ENCODE results near the gene PHLDA2. TPM values are rescaled to one million over a fixed set of nuclear protein-coding genes. Genes with fewer than 3 reads are reported as not detected.

PHLDA2 gene
- total RNA-seq, 1 experiment from 2014 or later = 26.9 TPM

DNA sequence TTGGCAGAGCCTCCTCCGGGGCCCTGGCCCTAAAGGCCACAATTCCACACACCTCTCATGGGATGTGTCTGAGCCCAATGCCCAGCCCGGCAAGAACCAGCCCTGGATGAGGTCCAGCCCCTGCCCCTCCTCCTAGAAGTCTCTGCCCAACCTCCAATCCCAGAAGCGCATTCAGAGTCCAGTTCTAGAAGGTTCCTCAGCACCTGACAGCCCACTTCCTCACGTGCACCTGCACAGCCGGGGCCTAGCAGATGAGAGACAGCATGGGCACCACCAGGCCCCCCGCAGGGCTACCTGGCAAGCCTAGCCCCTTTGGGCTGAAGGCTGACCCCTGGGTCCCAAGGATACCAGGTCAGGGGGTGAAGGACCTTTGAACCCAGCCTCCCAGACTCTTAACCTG, 32.2 kb downstream of the PHLDA2 start:
- DNase-seq (ENCODE audit: low read depth) = no peak

DNA sequence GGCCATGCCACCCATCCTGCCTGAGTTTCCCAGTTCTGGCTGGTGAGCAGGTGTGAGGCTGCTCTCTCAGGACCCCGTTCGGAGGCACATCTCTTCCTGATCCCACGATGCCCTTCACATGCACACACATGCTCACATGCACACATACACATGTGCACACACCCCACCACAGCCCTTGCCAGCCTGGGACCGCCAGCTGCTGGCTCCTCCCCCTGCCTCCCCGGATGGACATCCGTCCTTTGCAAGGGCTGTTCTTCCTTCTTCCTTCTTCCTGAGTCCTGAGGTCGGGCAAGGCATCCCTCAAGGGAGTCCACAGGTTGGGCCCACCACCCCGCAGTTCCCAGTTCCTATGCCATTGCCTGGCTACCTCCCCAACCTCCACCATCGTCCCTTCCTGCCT, 33.2 kb downstream of the PHLDA2 start:
- no peak for DNase-seq (ENCODE audit: low read depth)

DNA sequence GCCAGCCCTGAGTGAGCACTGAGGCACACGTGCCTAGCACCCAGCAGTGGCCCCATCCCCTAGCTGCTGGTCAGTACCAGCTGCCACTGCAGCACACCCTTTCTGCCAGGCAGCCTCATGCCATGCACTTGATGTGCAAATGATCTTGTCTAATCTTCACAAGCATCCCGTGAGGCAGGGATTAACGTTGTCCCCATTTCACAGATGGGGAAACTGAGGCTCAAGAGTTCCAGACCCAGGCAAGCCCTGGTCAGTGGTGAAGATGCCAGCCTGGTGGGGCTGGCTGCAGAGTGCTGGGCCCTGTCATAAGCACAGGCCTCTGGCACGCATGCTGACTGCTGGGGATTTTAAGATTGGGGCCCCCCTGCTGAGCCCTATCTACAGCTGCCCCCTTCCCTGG, 35.3 kb downstream of the PHLDA2 start:
- no peak for DNase-seq (ENCODE audit: low read depth)

DNA sequence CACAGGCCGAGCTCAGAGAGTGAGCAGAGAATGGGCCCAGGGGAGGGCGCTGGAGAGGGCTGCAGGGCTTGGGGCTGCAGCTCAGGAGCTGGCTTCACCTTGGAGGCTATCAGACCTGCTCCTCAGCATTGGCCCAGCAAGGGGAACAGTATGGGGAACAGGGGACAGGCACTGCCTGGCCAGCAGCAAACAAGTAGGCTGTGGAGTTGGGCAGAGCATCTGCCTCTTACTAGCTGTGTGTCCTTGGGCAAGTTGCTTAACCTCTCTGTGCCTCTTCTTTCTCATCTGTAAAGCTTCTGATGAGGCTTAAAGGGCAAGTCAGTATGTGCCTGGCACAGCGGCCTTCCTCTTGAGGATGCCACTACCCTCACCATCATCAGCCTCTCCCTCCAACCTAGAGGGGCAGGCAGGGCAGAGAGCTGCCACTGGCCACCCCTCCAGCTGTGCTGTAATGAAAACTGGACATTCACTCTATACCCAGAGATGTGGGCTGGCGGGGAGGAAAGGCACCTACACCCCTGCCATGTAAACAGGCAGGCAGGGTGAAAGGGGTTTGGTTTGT, 36.2 kb downstream of the PHLDA2 start:
- no peak for DNase-seq (ENCODE audit: low read depth)

DNA sequence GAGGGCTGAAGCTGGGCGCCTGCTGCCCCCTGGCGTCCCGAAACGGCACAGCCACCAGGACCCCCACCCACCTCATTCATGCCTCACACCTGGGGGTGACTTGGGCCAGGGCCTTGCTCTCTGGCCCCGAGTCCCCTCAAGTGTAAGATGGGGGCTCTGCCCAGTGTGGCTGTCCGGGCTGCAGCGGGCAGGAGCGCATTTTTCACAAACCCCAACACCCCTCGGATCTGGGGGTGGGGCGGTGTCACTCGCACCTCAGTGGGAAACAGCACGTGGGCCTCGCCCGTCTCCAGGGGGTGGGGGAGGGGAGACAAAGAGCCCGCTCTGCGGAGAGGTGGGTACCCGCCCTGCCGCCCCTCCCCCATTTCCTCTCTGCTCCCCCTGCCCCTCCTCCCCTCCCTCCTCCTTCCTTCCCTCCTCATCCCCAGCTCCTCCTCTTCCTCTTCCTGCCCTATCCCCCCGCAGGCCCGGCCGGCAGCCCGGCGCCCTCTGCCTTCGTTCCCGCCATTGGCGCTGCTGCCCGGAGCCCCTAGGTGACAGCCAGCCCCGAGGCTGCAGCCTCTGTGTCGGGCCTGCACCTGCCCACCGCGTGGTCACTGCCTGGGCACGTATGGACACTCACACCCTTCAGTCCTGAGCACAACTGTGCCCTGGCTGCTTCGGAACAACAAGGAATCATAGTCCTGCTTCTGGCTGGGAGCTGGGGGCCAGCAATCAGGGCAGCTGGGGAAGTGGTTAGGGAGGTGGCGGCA, 36.8 kb downstream of the PHLDA2 start:
- no peak for DNase-seq (ENCODE audit: low read depth)

DNA sequence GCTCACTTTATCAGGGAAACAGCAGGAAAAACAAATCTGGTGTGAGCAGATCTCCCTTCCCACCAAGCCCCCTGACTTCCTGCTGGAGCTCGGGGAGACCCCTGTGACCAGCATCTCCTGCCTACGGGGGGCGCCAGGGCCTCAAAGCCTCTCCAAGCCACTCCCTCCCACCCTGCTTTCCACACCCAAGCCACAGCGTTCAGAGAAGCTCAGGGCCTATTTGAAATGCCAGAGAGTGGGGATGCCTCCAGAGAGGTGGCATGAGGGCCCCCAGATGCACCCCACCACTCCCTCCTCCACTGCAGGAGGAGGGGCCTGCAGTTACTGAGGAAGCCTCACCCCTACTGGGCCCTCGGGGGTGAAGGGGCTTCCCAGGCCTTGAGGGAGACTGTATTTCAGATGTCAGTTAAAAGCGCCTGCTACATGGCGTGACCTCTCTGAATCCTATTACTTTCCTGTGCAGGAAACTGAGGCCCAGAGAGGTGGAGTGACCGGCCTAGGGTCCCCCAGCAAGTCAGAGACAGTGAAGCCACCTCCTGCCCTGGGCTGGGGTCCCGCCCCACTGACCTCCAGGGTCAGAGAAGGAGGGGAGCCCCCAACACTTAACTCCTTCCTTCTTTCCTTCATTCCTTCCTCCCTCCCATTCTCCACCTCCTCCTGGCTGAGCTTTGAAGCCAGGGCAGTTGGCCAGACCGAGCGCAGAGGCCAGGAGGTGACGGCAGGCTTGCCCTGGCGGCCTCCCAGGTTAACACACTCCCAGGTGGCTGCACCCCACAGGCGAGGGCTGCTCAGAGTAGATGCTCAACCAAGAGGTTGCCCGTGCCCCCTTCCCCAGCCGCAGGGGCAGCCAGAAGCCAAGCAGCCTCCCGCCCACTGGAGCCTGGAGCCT, 37.6 kb downstream of the PHLDA2 start:
- no peak for DNase-seq (ENCODE audit: low read depth)

DNA sequence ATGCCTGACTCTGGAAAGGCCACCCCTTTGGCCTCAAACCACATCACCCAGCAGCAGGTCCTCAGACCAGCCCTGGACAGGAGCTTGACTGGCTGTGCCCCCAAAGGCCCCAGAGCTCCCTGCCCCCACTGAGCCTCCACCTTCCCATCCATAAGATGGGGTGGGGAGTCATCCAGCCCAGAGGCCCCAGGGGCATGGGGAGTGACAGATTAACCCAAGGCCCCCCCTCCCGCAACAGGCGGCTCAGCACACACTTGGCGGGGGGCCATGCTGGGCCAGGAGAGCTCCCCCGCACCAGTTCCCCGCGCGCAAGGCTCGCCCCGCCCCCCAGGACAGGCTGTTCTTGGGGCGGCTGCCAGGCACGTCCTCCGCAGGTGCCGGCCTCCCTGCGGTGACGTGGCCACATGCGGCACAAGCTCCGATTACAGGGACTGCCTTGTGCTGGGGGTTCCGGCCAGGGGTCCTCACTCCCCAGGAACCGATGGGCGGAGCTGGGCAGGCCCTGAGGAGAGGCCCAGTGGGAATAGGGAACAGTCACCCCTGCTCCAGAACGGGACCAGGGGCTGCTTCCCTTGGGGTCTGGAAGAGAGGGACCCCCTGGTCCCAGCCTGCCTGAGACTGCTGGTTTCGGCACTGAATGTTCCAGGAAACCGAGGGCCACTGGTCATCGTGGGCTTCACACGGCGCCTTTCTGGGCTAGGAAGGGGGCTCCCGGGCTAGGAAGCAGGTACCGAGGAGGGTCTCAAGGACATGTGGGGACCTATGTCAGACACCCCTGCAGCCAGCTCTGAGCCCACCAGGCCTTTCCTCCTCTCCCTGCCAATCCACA, 38.5 kb downstream of the PHLDA2 start:
- no peak for DNase-seq (ENCODE audit: low read depth)

DNA sequence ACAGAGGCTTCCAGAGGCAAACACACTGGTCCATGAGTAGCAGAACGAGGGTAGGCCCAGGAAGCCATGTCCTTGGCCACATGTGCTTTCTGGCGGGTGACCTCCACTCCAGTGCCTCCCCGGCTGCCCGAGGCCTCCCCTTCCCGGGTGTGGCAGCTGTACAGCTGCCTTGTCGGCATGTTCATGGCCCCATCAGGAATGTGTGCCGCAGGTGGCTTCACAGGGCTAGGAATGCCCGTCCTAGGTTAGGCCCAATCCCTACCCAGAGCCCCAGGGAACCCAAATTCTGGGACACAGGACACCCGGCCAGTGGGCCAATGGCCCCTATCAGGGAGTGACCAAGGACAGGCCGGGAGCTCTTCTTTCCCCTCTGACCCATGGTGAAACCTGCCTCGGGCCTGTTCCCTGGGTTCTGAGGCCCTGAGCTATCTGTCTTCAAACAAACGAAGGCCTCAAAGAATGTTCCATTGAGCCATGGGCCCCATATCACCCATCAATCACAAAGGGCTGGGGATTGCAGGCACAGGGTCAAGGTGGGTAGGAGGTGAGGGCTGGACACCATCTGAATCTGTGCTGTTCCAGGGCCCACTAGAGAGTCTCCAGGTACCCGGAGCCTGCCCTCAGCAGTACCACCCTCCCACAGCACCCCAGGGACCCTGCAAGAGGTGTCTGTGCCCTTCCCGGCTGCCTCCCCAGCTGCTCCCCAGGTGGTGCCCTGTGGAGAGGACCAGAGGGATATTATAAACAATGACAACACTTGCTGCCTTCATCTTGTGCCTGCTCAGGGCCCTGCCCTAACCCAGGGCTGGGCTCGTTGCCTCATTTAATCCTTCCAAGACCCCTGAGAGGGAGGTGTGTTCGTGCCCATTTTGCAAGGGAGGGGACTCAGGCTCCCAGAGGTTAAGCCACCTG, 39.6 kb downstream of the PHLDA2 start:
- DNase-seq (ENCODE audit: low read depth) = no peak

DNA sequence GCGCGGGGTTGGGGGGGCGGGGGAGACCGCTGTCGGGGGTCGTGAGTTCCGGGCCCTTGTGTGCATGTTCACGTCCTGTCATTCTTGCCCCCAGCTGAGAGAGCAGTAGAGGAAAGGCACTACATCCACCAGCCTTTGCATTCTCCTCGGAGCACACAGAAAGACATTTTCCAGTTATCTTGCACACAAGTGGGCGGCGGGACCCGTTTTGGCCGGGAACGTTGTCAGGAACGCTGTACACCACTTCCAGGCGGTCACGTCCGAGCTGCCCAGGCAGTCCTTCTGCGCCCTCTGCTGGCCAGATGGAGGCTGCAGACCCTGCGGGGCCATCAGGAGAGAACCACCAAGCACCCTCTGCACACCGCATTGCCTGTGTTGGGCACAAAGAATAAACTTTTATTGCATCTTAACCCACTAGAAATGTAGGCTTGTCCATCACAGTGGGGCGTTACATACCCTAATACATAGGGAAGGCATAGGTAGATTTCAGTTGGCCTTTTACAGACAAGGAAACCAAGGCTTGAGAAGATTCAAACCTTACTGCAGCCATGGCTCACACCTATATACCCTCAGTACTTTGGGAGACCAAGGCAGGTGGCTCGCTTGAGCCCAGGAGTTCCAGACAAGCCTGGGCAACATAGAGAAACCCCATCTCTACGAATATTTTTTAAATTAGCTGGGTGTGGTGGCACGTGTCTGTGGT, 40.8 kb downstream of the PHLDA2 start:
- DNase-seq (ENCODE audit: low read depth) = peak; percentile 68

DNA sequence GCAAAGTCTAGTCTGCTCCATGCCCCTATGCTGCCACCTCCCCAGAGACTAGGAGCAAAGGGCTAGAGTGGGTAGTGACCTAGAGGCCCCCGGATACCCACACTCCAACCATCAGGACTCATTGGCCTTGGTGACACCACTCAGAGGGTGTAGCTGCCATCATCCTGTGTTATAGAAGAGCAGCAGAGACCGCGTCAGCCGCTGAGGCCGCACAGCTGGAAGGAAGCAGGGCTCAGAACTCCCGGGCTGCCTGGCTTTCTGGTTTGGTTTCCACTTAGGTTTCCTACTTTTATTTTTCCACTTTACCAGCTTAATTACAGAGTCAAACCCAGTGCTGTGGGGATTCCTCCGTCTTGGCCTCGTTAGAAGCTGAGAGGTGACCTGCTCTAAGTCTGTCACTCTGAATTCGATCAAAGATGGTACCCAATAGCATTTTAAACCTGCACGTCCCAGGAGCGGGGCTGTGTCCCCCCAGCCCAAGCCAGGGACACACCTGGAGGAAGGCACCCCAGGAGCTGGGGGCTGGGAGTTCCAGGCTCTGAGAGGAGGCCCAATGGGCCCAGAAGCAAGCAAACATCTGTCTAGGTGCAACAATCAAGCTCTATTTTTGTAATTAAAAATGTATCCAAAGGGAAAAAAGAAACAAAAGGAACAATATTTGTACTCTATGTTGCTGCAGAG, 41.6 kb downstream of the PHLDA2 start:
- no peak for DNase-seq (ENCODE audit: low read depth)

DNA sequence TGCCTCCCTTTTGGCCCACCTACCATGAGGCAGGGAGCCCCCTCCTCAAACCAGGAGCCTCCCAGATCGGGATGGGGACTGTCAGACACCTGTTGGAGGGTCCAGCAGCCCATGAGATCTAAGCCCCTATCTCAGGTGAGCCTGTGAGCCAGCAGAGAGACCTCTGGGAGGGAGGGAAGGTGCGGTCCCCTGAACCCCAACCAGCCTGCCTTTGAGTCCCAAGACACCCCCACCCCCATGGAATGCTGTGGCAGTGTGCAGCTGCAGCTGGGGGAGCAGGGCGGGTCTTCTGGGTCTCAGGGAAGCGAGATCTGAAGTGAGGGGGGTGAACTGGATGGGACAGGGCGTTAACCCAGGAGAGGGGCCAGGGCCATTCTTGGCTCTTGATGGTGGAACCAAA, 42.3 kb downstream of the PHLDA2 start:
- no peak for DNase-seq (ENCODE audit: low read depth)

DNA sequence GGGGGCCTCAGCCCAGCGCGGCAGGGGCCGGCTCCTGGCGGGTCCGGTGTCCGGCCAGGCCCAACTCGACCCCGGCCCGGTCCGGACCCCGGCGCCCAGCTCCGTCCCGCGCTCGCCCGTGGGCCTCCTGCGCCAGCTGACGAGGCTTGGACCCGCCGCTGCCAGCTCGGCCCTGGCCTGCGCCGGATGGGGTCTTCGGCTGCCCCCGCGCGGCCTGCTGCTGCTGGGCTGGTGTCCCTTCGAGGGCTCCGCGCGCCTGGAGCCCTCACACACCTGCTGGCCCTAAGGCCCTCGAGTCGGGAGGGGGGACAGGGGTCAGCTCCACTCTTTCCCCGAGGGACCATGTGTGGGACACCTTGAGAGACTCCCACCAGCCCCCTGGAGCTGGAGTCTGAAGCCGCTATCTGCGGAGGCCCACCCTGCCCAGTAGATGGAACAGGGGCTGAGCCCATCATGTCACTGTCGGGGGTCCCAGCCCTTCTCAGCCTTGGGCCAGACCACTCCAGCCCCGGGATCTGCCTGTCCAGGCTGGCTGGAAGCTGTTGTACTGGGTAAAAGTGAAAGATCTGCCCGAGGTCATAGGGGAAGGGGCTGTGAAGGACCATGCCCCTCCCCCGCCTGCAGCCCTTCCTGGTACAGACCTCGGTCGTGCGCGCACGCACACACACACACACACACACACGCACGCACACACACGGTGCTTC, 42.9 kb downstream of the PHLDA2 start:
- DNase-seq (ENCODE audit: low read depth) = no peak

DNA sequence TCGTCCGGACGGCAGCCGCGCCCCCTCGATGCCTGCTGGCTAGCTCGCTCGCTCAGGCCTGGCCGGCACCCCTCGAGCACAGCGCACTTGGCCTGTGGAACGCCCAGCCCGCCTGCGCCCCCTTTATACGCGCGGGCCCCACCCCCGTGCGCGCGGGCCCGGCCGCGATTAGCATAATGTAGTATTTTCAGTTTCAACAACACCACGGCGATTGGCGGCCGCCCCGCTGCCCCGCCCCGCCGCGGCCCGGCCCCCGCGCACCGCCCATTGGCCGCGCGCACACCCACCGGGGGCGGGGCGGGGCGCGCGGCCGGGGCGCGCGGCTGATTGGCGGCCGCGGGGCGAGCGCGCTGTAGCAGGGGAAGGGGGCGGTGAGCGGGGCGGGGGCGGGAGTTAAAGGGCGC, 43.5 kb downstream of the PHLDA2 start, which contains the start of gene CDKN1C:
Gene CDKN1C, minus strand, starts transcription at position 98 of the 404 bp plus-strand sequence. CDS start 319 bp downstream, outside the sequence.
- DNase-seq (ENCODE audit: low read depth) = peak; percentile 66

DNA sequence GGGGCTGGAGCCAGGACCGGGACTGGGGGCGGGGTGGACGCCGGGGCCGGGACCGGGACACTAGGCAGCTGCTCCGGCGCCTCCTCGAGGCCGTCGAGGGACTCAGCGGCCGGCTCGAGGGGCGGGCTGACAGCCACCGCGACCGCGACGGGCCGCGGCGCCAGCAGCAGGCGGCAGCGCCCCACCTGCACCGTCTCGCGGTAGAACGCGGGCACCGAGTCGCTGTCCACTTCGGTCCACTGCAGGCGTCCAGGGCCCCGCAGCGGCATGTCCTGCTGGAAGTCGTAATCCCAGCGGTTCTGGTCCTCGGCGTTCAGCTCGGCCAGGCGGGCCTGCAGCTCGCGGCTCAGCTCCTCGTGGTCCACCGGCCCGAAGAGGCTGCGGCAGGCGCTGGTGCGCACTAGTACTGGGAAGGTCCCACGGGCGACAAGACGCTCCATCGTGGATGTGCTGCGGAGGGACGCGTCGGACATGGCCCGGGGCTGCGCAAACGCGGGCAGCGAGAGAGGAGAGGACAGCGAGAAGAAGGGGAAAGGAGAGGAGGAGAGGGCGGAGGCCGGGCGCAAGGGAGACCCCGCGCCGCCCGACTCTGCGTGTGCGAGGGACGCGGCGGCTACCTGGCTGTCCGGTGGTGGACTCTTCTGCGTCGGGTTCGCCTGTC, 44.1 kb downstream of the PHLDA2 start:
- DNase-seq (ENCODE audit: low read depth) = no peak

DNA sequence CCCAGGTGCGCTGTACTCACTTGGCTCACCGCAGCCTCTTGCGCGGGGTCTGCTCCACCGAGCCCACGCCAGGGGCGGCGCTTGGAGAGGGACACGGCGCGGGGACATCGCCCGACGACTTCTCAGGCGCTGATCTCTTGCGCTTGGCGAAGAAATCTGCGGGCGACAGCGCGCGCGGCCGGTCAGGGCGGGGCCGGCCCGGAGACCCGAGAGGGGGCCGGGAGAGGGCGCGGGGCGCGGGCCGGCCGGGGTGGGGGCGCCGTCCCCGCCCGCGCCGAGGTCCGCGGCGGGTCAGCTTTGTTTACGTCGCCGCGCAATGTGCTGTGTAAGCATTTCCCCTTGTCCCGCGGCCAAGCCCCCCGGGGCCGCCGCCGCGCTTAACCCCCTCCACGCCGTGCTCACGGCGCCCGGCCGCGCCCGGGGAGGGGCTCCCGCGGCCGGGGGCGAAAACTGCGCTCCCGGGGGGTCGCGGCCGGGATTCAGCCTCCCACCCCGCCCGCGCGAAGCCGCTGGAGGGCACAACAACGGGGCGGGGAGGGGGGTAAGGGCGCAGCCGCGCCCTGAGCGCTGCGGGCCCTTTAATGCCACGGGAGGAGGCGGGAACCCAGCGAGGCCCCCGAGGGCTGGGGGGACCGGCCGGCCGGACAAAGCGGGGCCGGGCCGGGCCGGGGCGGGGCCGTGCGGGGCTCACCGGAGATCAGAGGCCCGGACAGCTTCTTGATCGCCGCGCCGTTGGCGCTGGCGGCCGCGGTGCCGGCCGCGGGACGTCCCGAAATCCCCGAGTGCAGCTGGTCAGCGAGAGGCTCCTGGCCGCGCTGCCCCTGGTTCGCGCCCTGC, 45.0 kb downstream of the PHLDA2 start:
- DNase-seq (ENCODE audit: low read depth) = no peak

DNA sequence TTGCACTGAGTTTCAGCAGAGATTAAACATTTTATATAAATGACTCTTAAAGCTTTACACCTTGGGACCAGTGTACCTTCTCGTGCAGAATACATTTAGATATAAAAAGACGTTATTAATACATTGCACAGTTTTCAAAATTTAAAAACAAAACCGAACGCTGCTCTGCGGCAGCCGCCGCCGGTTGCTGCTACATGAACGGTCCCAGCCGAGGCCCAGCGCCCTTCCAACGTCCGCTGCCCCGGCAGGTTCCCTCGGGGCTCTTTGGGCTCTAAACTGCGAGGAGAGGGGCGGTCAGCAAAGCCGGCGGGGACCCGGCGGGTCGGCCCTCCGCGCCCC, 45.6 kb downstream of the PHLDA2 start:
- no peak for DNase-seq (ENCODE audit: low read depth)

DNA sequence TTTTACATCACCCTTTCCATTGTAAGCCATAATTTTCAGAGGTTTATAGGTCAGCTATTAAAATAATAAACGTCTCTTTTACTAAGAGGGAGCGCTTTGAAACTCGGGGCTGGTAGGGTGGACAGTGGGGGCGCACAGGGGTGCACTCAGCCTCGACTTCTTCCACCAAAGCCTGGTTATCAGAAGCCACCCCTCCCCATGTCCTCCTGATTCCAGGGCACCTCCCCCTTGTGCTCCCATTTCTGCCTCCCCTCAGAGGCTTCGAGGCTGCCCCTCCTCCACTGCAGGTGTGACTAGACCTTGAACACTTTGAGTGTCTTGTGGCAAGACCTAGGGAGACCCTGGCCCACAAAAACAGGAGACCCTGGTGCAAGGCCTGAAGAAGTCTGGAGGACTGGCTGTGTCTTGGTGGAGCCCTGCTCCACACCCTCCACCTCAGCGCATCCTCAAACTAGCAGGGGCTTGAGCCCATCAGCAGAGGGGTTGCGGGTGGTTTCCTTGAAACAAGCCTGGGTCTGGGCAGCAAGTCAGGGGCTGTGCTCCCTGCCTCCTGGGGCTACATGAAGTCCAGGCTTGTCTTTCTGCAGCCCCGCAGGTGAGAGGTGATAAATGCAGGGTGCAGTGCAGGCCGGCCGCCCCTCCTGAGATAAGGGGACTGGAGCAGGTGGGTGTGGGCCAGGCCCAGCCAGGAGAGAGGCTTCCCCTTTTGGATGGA, 46.7 kb downstream of the PHLDA2 start:
- DNase-seq (ENCODE audit: low read depth) = no peak
